SK-N-SH (cell line): ENCODE measurements around the gene SLC13A3. TPM values are rescaled to one million over a fixed set of nuclear protein-coding genes. Genes with fewer than 3 reads are reported as not detected.

Source experiments
- CTCF ChIA-PET: fragments of 300-600, 350-600 bp; formaldehyde crosslinking; extraction: SDS; loops from one replicate; lab custom pipeline; 2021; lab: Yijun Ruan, JAX
- POLR2A ChIA-PET: fragments of 350-600 bp; sonication (Branson Sonifier 250); formaldehyde crosslinking; extraction: SDS; loops from one replicate; lab custom pipeline; 2020; ENCODE audit warnings: antibody characterized with exemption, inconsistent platforms; lab: Yijun Ruan, JAX
- DNase-seq: peaks from one replicate; pipeline ENCODE4 v3.0.0; 2012
- H2AFZ ChIP-seq: fragments of 200-600 bp; sonication (generic); 2 replicates; pipeline ENCODE4 v1.8.1; 2016; ENCODE audit warnings: antibody characterized with exemption, mild to moderate bottlenecking, low read depth
- H3F3A ChIP-seq: fragments of 200-600 bp; sonication (generic); replicated peaks from 2 replicates; pipeline ENCODE3; 2016; ENCODE audit warnings: antibody characterized with exemption, mild to moderate bottlenecking; ENCODE audit not compliant: insufficient read depth
- H3K27ac ChIP-seq, 2 experiments: fragments of 200-500 bp in 1 of 2; fragments of 200-600 bp in 1 of 2; sonication (Bioruptor generic) in 1 of 2; sonication (generic), shearing (Covaris generic) in 1 of 2; 2 replicates each; pipeline versions ENCODE4 v1.5.1 to v1.6.1; 2014 to 2016; ENCODE audit warnings: low read depth in 2 of 2, inconsistent platforms in 1 of 2, low read length in 1 of 2, mild to moderate bottlenecking in 1 of 2, mixed read lengths in 1 of 2
- H3K27me3 ChIP-seq: fragments of 200-600 bp; sonication (generic), shearing (Covaris generic); 2 replicates; pipeline ENCODE4 v1.6.1; 2016; ENCODE audit warnings: mixed run types; ENCODE audit not compliant: insufficient read depth
- H3K36me3 ChIP-seq, 2 experiments: fragments of 200-500 bp in 1 of 2; fragments of 200-600 bp in 1 of 2; sonication (Bioruptor generic) in 1 of 2; sonication (generic) in 1 of 2; replicated peaks in 1 of 2; 2 replicates each; pipeline versions ENCODE3 to v1.5.1; 2014 to 2016; ENCODE audit warnings: low read length in 1 of 2, mild to moderate bottlenecking in 1 of 2; ENCODE audit not compliant: insufficient read depth in 2 of 2, control insufficient read depth in 1 of 2
- H3K4me1 ChIP-seq, 2 experiments: fragments of 200-500 bp in 1 of 2; fragments of 200-600 bp in 1 of 2; sonication (Bioruptor generic) in 1 of 2; sonication (generic), shearing (Covaris generic) in 1 of 2; 2 replicates each; pipeline versions ENCODE4 v1.5.1 to v1.6.1; 2014 to 2016; ENCODE audit warnings: low read depth in 1 of 2, low read length in 1 of 2, mixed run types in 1 of 2; ENCODE audit not compliant: insufficient read depth in 2 of 2, control insufficient read depth in 1 of 2
- H3K4me2 ChIP-seq: fragments of 200-600 bp; sonication (generic), shearing (Covaris generic); 2 replicates; pipeline ENCODE4 v1.6.1; 2017; ENCODE audit warnings: mixed run types
- H3K4me3 ChIP-seq, 2 experiments: fragments of 200-500 bp in 1 of 2; fragments of 200-600 bp in 1 of 2; sonication (Bioruptor generic) in 1 of 2; sonication (generic), shearing (Covaris generic) in 1 of 2; 2 replicates each; pipeline versions ENCODE4 v1.5.1 to v1.8.1; 2014 to 2016; ENCODE audit warnings: low read depth in 2 of 2, inconsistent platforms in 1 of 2, low read length in 1 of 2, mild to moderate bottlenecking in 1 of 2, mixed read lengths in 1 of 2, moderate library complexity in 1 of 2
- H3K79me2 ChIP-seq: fragments of 200-600 bp; sonication (generic); 2 replicates; pipeline ENCODE4 v1.8.1; 2017; ENCODE audit warnings: mild to moderate bottlenecking; ENCODE audit not compliant: insufficient read depth
- H3K9ac ChIP-seq: fragments of 200-600 bp; sonication (generic); 2 replicates; pipeline ENCODE4 v1.6.1; 2017; ENCODE audit warnings: mixed run types
- H3K9me2 ChIP-seq: fragments of 200-600 bp; sonication (generic); 2 replicates; pipeline ENCODE4 v1.6.1; 2017; ENCODE audit warnings: mixed run types
- H3K9me3 ChIP-seq: fragments of 200-600 bp; sonication (generic); 2 replicates; pipeline ENCODE4 v1.6.1; 2017; ENCODE audit warnings: mixed run types, mild to moderate bottlenecking, moderate library complexity
- H4K20me1 ChIP-seq: fragments of 200-600 bp; sonication (generic); 2 replicates; pipeline ENCODE4 v1.6.1; 2017; ENCODE audit warnings: mild to moderate bottlenecking, mixed run types; ENCODE audit not compliant: insufficient read depth
- CHD2 ChIP-seq: fragments of 150-350 bp; IDR thresholded peaks from 2 replicates; pipeline ENCODE4 v1.6.1; 2018; ENCODE audit warnings: low read length; ENCODE audit not compliant: partially characterized antibody
- EP300 ChIP-seq, 2 experiments: IDR thresholded peaks; 2 replicates each; pipeline versions ENCODE4 v1.4.0 to v1.6.1; 2012; ENCODE audit warnings: borderline replicate concordance in 1 of 2, low read depth in 1 of 2, low read length in 1 of 2
- EZH2phosphoT487 ChIP-seq: fragments of 200-600 bp; sonication (generic); IDR thresholded peaks from 2 replicates; pipeline ENCODE4 v1.6.1; 2017; ENCODE audit warnings: low read depth, mixed run types, mild to moderate bottlenecking, antibody characterized with exemption, moderate library complexity, borderline replicate concordance
- FOXJ3 ChIP-seq: sonication (generic); formaldehyde crosslinking; IDR thresholded peaks from 2 replicates; pipeline ENCODE4 v1.5.1; 2020; ENCODE audit warnings: mild to moderate bottlenecking, missing genetic modification reagents
- GATA2 ChIP-seq: sonication (generic); formaldehyde crosslinking; IDR thresholded peaks from 2 replicates; pipeline ENCODE4 v1.5.0; 2020; ENCODE audit warnings: mild to moderate bottlenecking, missing genetic modification reagents
- JUND ChIP-seq: IDR thresholded peaks from 2 replicates; pipeline ENCODE4 v1.4.0; 2012
- MEF2A ChIP-seq: IDR thresholded peaks from 2 replicates; pipeline ENCODE4 v1.4.0; 2012; ENCODE audit warnings: low read depth, borderline replicate concordance
- MXI1 ChIP-seq: IDR thresholded peaks from 2 replicates; pipeline ENCODE4 v1.6.1; 2012; ENCODE audit warnings: mild to moderate bottlenecking, low read depth, low read length, improper control_type of control experiment
- PBX3 ChIP-seq: IDR thresholded peaks from 2 replicates; pipeline ENCODE4; 2012
- POLR2AphosphoS5 ChIP-seq: IDR thresholded peaks from 2 replicates; pipeline ENCODE4 v1.6.1; 2012; ENCODE audit warnings: low read depth, low read length
- RCOR1 ChIP-seq: fragments of 150-350 bp; IDR thresholded peaks from 2 replicates; pipeline ENCODE4 v1.6.1; 2017; ENCODE audit warnings: antibody characterized with exemption, low read length
- RFX5 ChIP-seq: IDR thresholded peaks from 2 replicates; pipeline ENCODE4 v1.6.1; 2012; ENCODE audit warnings: mild to moderate bottlenecking, improper control_type of control experiment, low read length
- TAF1 ChIP-seq: IDR thresholded peaks from 2 replicates; pipeline ENCODE4 v1.6.1; 2012; ENCODE audit warnings: low read depth, mild to moderate bottlenecking, low read length, moderate library complexity, borderline replicate concordance
- USF1 ChIP-seq: IDR thresholded peaks from 2 replicates; pipeline ENCODE4 v1.4.0; 2012; ENCODE audit warnings: low read depth, borderline replicate concordance
- ZBTB33 ChIP-seq: IDR thresholded peaks from 2 replicates; pipeline ENCODE4 v1.4.0; 2012; ENCODE audit warnings: low read depth, borderline replicate concordance
- WGBS: methylation state at CpG from one replicate; pipeline ENCODE4 v1.1.6; 2017; ENCODE audit warnings: low lambda C conversion rate; 5-methylcytosine and 5-hydroxymethylcytosine counted together
- polyA plus RNA-seq, 3 experiments: library from polyadenylated mRNA; depleted of rRNA; stranded (reverse); fragments of >200 nt; gene quantifications; 2 replicates each; pipeline ENCODE4 v1.2.3, GENCODE V29; 2012
- TF ChIP-seq, protein P1 (sequence below): fragments of 200-600 bp; sonication (generic); IDR thresholded peaks from 2 replicates; pipeline ENCODE4 v1.6.1; 2017; ENCODE audit warnings: antibody characterized with exemption, mild to moderate bottlenecking, moderate library complexity

Gene SLC13A3
- polyA plus RNA-seq, 1 of the 3 experiments (the other 2 are of a cell fraction), result 0.10 TPM

- no peak for TF ChIP-seq PBX3
- TF ChIP-seq JUND, result no peak
Measured at GRCh38 chr20:46578745-46579144, 72.5 kb downstream of the SLC13A3 start (continued).

GRCh38 chr20:46576774-46577395, 74.4 kb downstream of the SLC13A3 start:
- H3K9ac ChIP-seq, result no peak overlapping the region
- H3F3A ChIP-seq, result no peaks in the 10 kb centered on the region
- no peaks in the 10 kb centered on the region for H3K79me2 ChIP-seq
- H3K27ac ChIP-seq, result no peak overlapping the region
- H3K27me3 ChIP-seq, result no peaks in the 10 kb centered on the region
- WGBS, result 42% methylated on average over 4 of the region's 6 CpGs
- no peaks in the 10 kb centered on the region for H3K9me2 ChIP-seq
- H3K9me3 ChIP-seq, result no peaks in the 10 kb centered on the region
- H4K20me1 ChIP-seq, result no peaks in the 10 kb centered on the region
- no peak overlapping the region for H2AFZ ChIP-seq
- no peak for DNase-seq
- no peak for TF ChIP-seq RCOR1
- TF ChIP-seq EZH2phosphoT487, result no peak
- TF ChIP-seq TAF1, result no peak
- no peak for TF ChIP-seq CHD2
- no peak for TF ChIP-seq MEF2A
- TF ChIP-seq JUND, result no peak
- TF ChIP-seq RFX5, result no peak
- TF ChIP-seq MXI1, result no peak
- ChIA-PET CTCF (interaction anchor here (1.5 to 2.2 kb wide), 2 partner anchors 9 to 15 kb away, joined by 4 to 11 read pairs; no protein-coding TSS in a partner anchor), POLR2A (no interaction called here)
- H3K36me3 ChIP-seq, result no peaks in the 10 kb centered on the region
- H3K4me1 ChIP-seq, result peaks cover 0 to 11% of the 10 kb centered on the region in 2 experiments; a peak in 1 of 4 replicates
- no peak overlapping the region for H3K4me2 ChIP-seq
- H3K4me3 ChIP-seq, result no peak overlapping the region

DNA sequence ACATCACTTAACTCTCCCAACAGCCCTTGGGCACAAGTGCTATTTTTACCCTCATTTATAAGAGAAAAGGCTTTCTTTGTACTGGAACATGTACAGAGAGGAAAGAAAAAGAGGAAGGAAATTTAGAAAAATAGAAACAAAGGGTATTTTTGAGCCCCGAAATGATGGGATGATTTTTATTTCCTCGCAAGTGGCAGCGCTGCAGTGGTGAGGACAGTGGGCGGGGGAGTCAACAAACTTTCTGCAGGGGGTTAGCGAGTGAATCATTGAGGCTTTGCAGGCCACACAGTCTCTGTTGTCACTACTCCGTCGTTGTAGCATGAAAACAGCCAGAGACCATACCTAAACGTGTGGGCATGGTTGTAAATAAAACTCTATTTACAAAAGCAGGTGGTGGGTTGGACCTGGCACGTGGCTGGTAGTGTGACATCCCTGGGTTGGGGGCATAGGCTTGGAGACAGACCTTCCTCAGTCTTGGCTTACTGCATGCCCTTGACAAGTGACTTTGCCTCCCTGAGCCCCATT, 75.3 kb downstream of the SLC13A3 start:
- no peak overlapping the region for H2AFZ ChIP-seq
- H3K79me2 ChIP-seq, result no peaks in the 10 kb centered on the region
- no peaks in the 10 kb centered on the region for H4K20me1 ChIP-seq
- 68% methylated on average over 8 of the region's 9 CpGs for WGBS
- H3K9ac ChIP-seq, result no peak overlapping the region
- no peak for DNase-seq
- H3K36me3 ChIP-seq, result no peaks in the 10 kb centered on the region
- no peak overlapping the region for H3K4me2 ChIP-seq
- no peaks in the 10 kb centered on the region for H3K9me3 ChIP-seq
- H3K4me3 ChIP-seq, result no peak overlapping the region
- peaks cover 0 to 15% of the 10 kb centered on the region in 2 experiments; a peak in 1 of 4 replicates for H3K4me1 ChIP-seq
- no peaks in the 10 kb centered on the region for H3K9me2 ChIP-seq
- H3F3A ChIP-seq, result no peaks in the 10 kb centered on the region
- CTCF ChIA-PET, result interaction anchor here (1.5 to 2.2 kb wide), 2 partner anchors 10 to 14 kb away, joined by 4 to 11 read pairs; no protein-coding TSS in a partner anchor
- POLR2A ChIA-PET, result no interaction called here
- H3K27ac ChIP-seq, result no peak overlapping the region
- no peaks in the 10 kb centered on the region for H3K27me3 ChIP-seq
- TF ChIP-seq GATA2 (no peak), EP300 (IDR thresholded peaks at IDR 0.05; ENCODE audit: borderline replicate concordance in 1 of 2, low read depth in 1 of 2, low read length in 1 of 2) (no peak), POLR2AphosphoS5 (no peak), RCOR1 (no peak), FOXJ3 (CRISPR knock-in tag) (no peak), JUND (no peak), ZBTB33 (no peak), USF1 (no peak), MXI1 (no peak), MEF2A (no peak), PBX3 (no peak)
- TF ChIP-seq, protein P1, sequence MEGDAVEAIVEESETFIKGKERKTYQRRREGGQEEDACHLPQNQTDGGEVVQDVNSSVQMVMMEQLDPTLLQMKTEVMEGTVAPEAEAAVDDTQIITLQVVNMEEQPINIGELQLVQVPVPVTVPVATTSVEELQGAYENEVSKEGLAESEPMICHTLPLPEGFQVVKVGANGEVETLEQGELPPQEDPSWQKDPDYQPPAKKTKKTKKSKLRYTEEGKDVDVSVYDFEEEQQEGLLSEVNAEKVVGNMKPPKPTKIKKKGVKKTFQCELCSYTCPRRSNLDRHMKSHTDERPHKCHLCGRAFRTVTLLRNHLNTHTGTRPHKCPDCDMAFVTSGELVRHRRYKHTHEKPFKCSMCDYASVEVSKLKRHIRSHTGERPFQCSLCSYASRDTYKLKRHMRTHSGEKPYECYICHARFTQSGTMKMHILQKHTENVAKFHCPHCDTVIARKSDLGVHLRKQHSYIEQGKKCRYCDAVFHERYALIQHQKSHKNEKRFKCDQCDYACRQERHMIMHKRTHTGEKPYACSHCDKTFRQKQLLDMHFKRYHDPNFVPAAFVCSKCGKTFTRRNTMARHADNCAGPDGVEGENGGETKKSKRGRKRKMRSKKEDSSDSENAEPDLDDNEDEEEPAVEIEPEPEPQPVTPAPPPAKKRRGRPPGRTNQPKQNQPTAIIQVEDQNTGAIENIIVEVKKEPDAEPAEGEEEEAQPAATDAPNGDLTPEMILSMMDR, result no peak
